NCI-H2171 treated with DMSO at 0.1 percent for 48 hours (cell line): Measurements from ENCODE around the gene CDC42.

Experiments used
- DNase-seq: peaks from one replicate; lab custom pipeline; 2025; lab: John Stamatoyannopoulos, UW

CDC42 gene

GRCh38 chr1:22108339-22109105 lies 56.0 kb downstream of the CDC42 start:
- DNase-seq: no peak

GRCh38 chr1:22110016-22110415 lies 57.5 kb downstream of the CDC42 start:
- DNase-seq: no peak

- DNase-seq: no peak
These were observed 58.6 kb downstream of the CDC42 start for GRCh38 chr1:22111115-22111514.

GRCh38 chr1:22111620-22112019 lies 59.1 kb downstream of the CDC42 start:
- no peak for DNase-seq

GRCh38 chr1:22112554-22112953 lies 60.0 kb downstream of the CDC42 start:
- no peak for DNase-seq

GRCh38 chr1:22114083-22115012 lies 61.8 kb downstream of the CDC42 start:
- no peak for DNase-seq

GRCh38 chr1:22115286-22115685 lies 62.8 kb downstream of the CDC42 start:
- no peak for DNase-seq

GRCh38 chr1:22117238-22117637 lies 64.7 kb downstream of the CDC42 start:
- no peak for DNase-seq

GRCh38 chr1:22117851-22118250 lies 65.3 kb downstream of the CDC42 start:
- peak; percentile 14 for DNase-seq

GRCh38 chr1:22118291-22118992 lies 65.9 kb downstream of the CDC42 start:
- DNase-seq: no peak

GRCh38 chr1:22119626-22120468 lies 67.3 kb downstream of the CDC42 start:
- no peak for DNase-seq

GRCh38 chr1:22120469-22120790 lies 67.9 kb downstream of the CDC42 start:
- DNase-seq: peak; percentile 38

GRCh38 chr1:22121421-22121911 lies 69.0 kb downstream of the CDC42 start:
- peak; percentile 91 for DNase-seq

GRCh38 chr1:22122273-22123070 lies 70.0 kb downstream of the CDC42 start:
- no peak for DNase-seq

GRCh38 chr1:22123071-22123390 lies 70.5 kb downstream of the CDC42 start:
- DNase-seq: no peak

- DNase-seq: no peak
These were observed 71.4 kb downstream of the CDC42 start for GRCh38 chr1:22123901-22124404.

GRCh38 chr1:22124592-22125229 lies 72.2 kb downstream of the CDC42 start:
- no peak for DNase-seq

GRCh38 chr1:22126531-22126930 lies 74.0 kb downstream of the CDC42 start:
- DNase-seq: no peak

GRCh38 chr1:22127248-22127647 lies 74.7 kb downstream of the CDC42 start:
- DNase-seq: no peak

GRCh38 chr1:22127731-22128130 lies 75.2 kb downstream of the CDC42 start:
- DNase-seq: no peak
